Endothelial cell of umbilical vein (primary cell): ENCODE data around the gene KIAA1671. TPM values are rescaled to one million over a fixed set of nuclear protein-coding genes. Genes with fewer than 3 reads are reported as not detected.

Experiments
- BruUV-seq: library from RNA; stranded (reverse); fragments of 400-500 nt; replicated peaks from 2 replicates; lab custom pipeline; 2021; lab: Mats Ljungman, UMichigan
- CTCF ChIA-PET: fragments of 300-600, 350-600 bp; sonication (Branson Sonifier 250); formaldehyde crosslinking; loops from one replicate; lab custom pipeline; 2021; ENCODE audit warnings: antibody characterized with exemption, inconsistent platforms; lab: Charles Lee
- POLR2A ChIA-PET: fragments of 300-600, 350-600 bp; sonication (Branson Sonifier 250); formaldehyde crosslinking; loops from one replicate; lab custom pipeline; 2021; ENCODE audit warnings: antibody characterized with exemption, inconsistent platforms; lab: Charles Lee
- DNase-seq: peaks from one replicate; pipeline ENCODE4 v3.0.0-alpha.2; 2011; ENCODE audit warnings: low read depth, low spot score
- FAIRE-seq: peaks from 2 replicates; lab custom pipeline; 2011; peaks lifted over from hg19 to GRCh38; lab: Jason Lieb, UNC
- H2AFZ ChIP-seq: 2 replicates; pipeline ENCODE4 v1.6.0; 2012; ENCODE audit warnings: low read depth, low read length, control low read depth, inconsistent platforms
- H3K27ac ChIP-seq: 2 replicates; pipeline ENCODE4 v1.5.1; 2011; ENCODE audit warnings: low read depth, mild to moderate bottlenecking, control low read depth, low read length, moderate library complexity; ENCODE audit not compliant: insufficient read depth
- H3K27me3 ChIP-seq, 2 experiments: 2 replicates each; pipeline versions ENCODE4 v1.6.0 to v1.6.1; 2011; ENCODE audit warnings: low read length in 2 of 2, mixed read lengths in 1 of 2; ENCODE audit not compliant: control insufficient read depth in 2 of 2, insufficient read depth in 2 of 2
- H3K36me3 ChIP-seq, 2 experiments: 2 replicates in 1 of 2; 3 replicates in 1 of 2; pipeline ENCODE4 v1.5.1; 2011; ENCODE audit warnings: low read length in 2 of 2, mild to moderate bottlenecking in 1 of 2, moderate library complexity in 1 of 2; ENCODE audit not compliant: control insufficient read depth in 2 of 2, insufficient read depth in 2 of 2; ENCODE audit errors: extremely low read depth in 1 of 2
- H3K4me1 ChIP-seq: 3 replicates; pipeline ENCODE4 v1.5.1; 2011; ENCODE audit warnings: mild to moderate bottlenecking, low read length; ENCODE audit not compliant: control insufficient read depth, insufficient read depth; ENCODE audit errors: extremely low read depth
- H3K4me2 ChIP-seq: 2 replicates; pipeline ENCODE4 v1.6.1; 2011; ENCODE audit warnings: low read length, control low read depth, mixed read lengths; ENCODE audit not compliant: insufficient read depth
- H3K4me3 ChIP-seq, 3 experiments: fragments of 200-600 bp in 1 of 3; sonication (generic), shearing (Covaris generic) in 1 of 3; replicated peaks in 1 of 3; 2 replicates each; pipeline ENCODE4 v1.5.1; 2011 to 2016; ENCODE audit warnings: control low read depth in 3 of 3, low read length in 3 of 3, mild to moderate bottlenecking in 2 of 3, inconsistent platforms in 1 of 3, low read depth in 1 of 3, moderate library complexity in 1 of 3; ENCODE audit not compliant: insufficient read depth in 1 of 3
- H3K79me2 ChIP-seq: 2 replicates; pipeline ENCODE4 v1.6.0; 2012; ENCODE audit warnings: low read length, inconsistent platforms; ENCODE audit not compliant: control insufficient read depth, insufficient read depth
- H3K9ac ChIP-seq: replicated peaks from 2 replicates; pipeline ENCODE3; 2011; ENCODE audit warnings: low read length, control low read depth; ENCODE audit not compliant: insufficient read depth; ENCODE audit errors: extremely low read depth
- H3K9me1 ChIP-seq: replicated peaks from 3 replicates; pipeline ENCODE4 v1.6.0; 2011; ENCODE audit warnings: mild to moderate bottlenecking, low read length; ENCODE audit not compliant: control insufficient read depth, insufficient read depth; ENCODE audit errors: extremely low read depth
- H3K9me3 ChIP-seq: replicated peaks from 2 replicates; pipeline ENCODE4 v1.5.1; 2012; ENCODE audit warnings: low read length, inconsistent platforms; ENCODE audit not compliant: control insufficient read depth, insufficient read depth
- H4K20me1 ChIP-seq: replicated peaks from 2 replicates; pipeline ENCODE3; 2011; ENCODE audit warnings: mild to moderate bottlenecking, low read length; ENCODE audit not compliant: control insufficient read depth, insufficient read depth; ENCODE audit errors: extremely low read depth
- CTCF ChIP-seq, 2 donors: IDR thresholded peaks; 1 replicate in 1 of 2; 2 replicates in 1 of 2; pipeline ENCODE4 v1.5.1; 2011; ENCODE audit warnings: low read length in 2 of 2, mild to moderate bottlenecking in 2 of 2, moderate library complexity in 2 of 2, control low read depth in 1 of 2, inconsistent platforms in 1 of 2, low read depth in 1 of 2; ENCODE audit not compliant: insufficient read depth in 1 of 2; ENCODE audit errors: extremely low read depth in 1 of 2
- EZH2 ChIP-seq: IDR thresholded peaks from 2 replicates; pipeline ENCODE4 v1.6.1; 2012; ENCODE audit warnings: borderline replicate concordance, low read depth, mild to moderate bottlenecking, moderate library complexity, low read length, inconsistent platforms; ENCODE audit not compliant: severe bottlenecking
- FOS ChIP-seq: IDR thresholded peaks from 2 replicates; pipeline ENCODE4 v1.6.1; 2011; ENCODE audit warnings: mild to moderate bottlenecking, low read length, moderate library complexity, borderline replicate concordance; ENCODE audit not compliant: insufficient read depth
- GATA2 ChIP-seq: IDR thresholded peaks from 2 replicates; pipeline ENCODE4 v1.7.0; 2011; ENCODE audit warnings: low read depth, mild to moderate bottlenecking, moderate library complexity, mixed read lengths, low read length; ENCODE audit not compliant: insufficient read length, insufficient read depth
- JUN ChIP-seq: IDR thresholded peaks from 2 replicates; pipeline ENCODE4 v1.6.1; 2011; ENCODE audit warnings: borderline replicate concordance, low read depth; ENCODE audit not compliant: insufficient read length, insufficient read depth
- MYC ChIP-seq: IDR thresholded peaks from one replicate; pipeline ENCODE4 v1.6.1; 2011; ENCODE audit warnings: mild to moderate bottlenecking, low read depth, low read length
- POLR2AphosphoS5 ChIP-seq: IDR thresholded peaks from 2 replicates; pipeline ENCODE4 v1.6.1; 2012; ENCODE audit warnings: low read depth, mild to moderate bottlenecking, control low read depth, low read length, moderate library complexity; ENCODE audit not compliant: insufficient read depth
- dilution Hi-C: fragments of 300-500 bp; cut with MboI; formaldehyde crosslinking; loops from one replicate; pipeline ENCODE4 v1.15.0; 2019; ENCODE audit warnings: low sequenced_read_pairs; ENCODE audit not compliant: extremely low pct_ligation_motif_present
- intact Hi-C: fragments of 100-400 bp; cut with micrococcal nuclease; formaldehyde crosslinking; loops from one replicate; pipeline ENCODE4 v1.10.0; 2022
- polyA plus RNA-seq, 4 experiments: library from polyadenylated mRNA; depleted of rRNA in 3 of 4; stranded (reverse) in 3 of 4; unstranded in 1 of 4; fragments of >200 nt; gene quantifications; 2 replicates each; pipeline versions ENCODE4 v1.2.1 to v1.2.3, GENCODE V29; 2011 to 2012; ENCODE audit warnings: missing spikeins in 1 of 4
- total RNA-seq: library from RNA; stranded (reverse); gene quantifications from 2 replicates; pipeline ENCODE4 v1.2.3, GENCODE V29; 2021

The KIAA1671 gene
- total and polyA plus RNA-seq, 2 donors (not counting 3 experiments of a cell fraction or from before 2014, with no cell fraction given), result 23.1 to 85.1 TPM

GRCh38 chr22:25125693-25126357 is 173.3 kb downstream of the KIAA1671 start:
- no TSS peak for BruUV-seq
- ChIA-PET CTCF (interaction anchor here (1.2 to 1.3 kb wide), 2 partner anchors 10 to 22 kb away, joined by 3 to 4 read pairs; no protein-coding TSS in a partner anchor), POLR2A (no interaction called here)
- no peak overlapping the region for H3K4me3 ChIP-seq
- H3K9me3 ChIP-seq, result no peaks in the 10 kb centered on the region
- H4K20me1 ChIP-seq, result no peaks in the 10 kb centered on the region
- peaks cover 13% of the 10 kb centered on the region for H3K4me1 ChIP-seq
- FAIRE-seq, result no peak
- H3K79me2 ChIP-seq, result no peaks in the 10 kb centered on the region
- no peaks in the 10 kb centered on the region for H3K27me3 ChIP-seq
- H3K4me2 ChIP-seq, result no peak overlapping the region
- H3K36me3 ChIP-seq, result peaks cover 2 to 3% of the 10 kb centered on the region in 2 experiments
- intact Hi-C loops (no loop called here), dilution Hi-C loops (no loop called here)
- H2AFZ ChIP-seq, result no peak overlapping the region
- no peak for DNase-seq
- no peak for TF ChIP-seq POLR2AphosphoS5
- no peak for TF ChIP-seq JUN
- TF ChIP-seq MYC, result no peak
- TF ChIP-seq EZH2, result no peak
- no peak for TF ChIP-seq FOS
- TF ChIP-seq GATA2, result no peak
- TF ChIP-seq CTCF (IDR thresholded peaks at IDR 0.05; ENCODE audit: extremely low read depth in 1 of 2, insufficient read depth in 1 of 2, low read depth in 1 of 2, low read length in 2 of 2), result no peak
- H3K9ac ChIP-seq, result no peak overlapping the region
- no peak overlapping the region for H3K27ac ChIP-seq
- no peaks in the 10 kb centered on the region for H3K9me1 ChIP-seq
